HG03571 (cell line): Measurements from ENCODE around the gene DNTT.

Experiments
- ATAC-seq: cut with Tn5 transposase; IDR thresholded peaks from one replicate; pipeline ENCODE4 v1.9.1; 2021; ENCODE audit not compliant: unreplicated experiment

The DNTT gene

DNA sequence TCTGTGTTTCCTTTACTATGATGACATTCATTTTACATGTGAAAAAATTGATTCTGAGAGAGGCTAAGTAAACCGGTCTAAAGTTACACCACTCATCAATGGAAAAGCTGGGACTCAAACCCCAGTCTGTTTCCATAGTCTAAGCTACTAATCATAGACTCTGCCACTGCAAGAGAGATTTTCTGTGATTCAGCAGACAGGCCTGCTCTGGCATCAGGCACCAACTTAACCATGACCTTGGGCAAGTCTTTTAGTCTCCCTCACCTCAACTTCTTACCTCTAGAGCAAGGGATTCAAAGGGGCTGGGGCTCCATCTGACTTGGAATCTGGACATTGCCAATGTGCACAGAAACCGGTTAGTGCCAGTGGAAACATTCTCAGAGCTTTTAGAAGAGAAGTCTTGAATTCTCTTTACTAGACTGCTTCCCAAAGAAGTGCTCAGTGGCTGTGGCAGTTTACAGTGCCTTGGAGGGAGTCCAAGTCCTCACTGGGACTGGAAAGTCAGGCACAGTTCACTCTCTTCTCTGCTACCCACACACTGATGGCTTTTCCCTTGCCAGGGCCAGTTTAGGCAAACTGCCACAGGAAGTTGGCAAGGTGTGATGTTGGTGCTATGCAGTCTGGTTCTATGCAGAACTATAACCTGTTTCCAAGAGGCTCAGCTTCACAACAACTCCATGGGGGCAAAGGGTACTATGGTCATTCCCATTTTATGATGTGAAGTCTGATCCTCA, 28.4 kb upstream of the DNTT start:
- ATAC-seq, result no peak

- ATAC-seq, result no peak
Measured at GRCh38 chr10:96276426-96276825, 27.8 kb upstream of the DNTT start.

DNA sequence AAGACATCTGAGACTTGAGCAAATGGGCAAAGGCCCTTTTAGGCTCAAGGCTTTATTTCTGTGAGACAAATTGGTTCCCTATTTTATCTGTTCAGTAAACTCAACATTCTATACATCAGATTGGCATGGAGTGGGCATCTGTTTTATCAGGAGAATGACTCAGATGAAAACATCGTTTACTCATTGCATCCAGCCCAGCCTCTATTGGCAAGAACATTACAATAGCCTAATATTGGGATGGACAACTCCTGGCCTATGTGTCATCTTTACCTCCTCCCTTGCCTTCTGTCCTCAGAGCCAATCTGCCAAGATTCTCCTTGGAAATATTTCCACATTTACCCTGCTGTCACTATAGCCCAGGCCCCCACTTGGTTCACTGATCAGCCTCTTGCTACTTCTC, 27.4 kb upstream of the DNTT start:
- ATAC-seq, result no peak

DNA sequence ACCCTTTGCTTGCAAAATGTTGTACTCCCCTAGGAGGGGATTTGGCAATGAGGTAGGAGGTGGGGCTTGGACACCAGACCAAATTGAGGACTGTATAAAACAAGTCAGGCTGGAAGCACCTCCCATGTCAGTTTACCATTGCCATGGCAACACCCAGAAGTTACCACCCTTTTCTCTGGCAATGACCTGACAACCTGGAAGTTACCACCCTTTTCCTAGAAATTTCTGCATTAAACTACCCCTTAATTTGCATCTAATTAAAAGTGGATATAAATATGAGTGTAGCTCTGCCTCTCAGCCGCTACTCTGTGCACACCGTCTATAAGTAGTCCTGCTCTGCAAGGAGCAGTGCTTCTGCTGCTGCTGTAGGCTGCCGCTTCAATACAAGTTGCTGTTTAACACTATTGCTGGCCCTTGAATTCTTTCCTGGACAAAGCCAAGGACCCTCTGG, 25.0 kb upstream of the DNTT start:
- no peak for ATAC-seq

DNA sequence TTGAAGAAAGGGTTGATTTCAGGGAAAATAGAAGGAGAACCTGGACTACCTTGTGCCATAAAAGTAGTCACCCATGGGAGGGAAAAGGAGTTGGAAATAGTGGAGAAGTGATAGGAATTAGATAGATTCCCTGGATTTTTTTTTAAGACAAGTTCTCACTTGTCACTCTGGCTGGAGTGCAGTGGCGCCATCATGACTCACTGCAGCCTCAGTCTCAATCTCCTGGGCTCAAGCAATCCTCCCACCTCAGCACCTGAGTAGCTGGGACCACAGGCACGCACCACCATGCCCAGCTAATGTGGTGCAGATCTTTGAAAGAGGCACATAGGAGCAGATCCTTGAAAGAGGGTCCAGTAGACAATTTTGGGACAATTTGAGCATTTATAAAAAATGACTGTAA, 23.4 kb upstream of the DNTT start:
- ATAC-seq, result no peak

- no peak for ATAC-seq
Measured at GRCh38 chr10:96281444-96282029, 22.7 kb upstream of the DNTT start.

- no peak for ATAC-seq
Measured at GRCh38 chr10:96283351-96283750, 20.9 kb upstream of the DNTT start.

DNA sequence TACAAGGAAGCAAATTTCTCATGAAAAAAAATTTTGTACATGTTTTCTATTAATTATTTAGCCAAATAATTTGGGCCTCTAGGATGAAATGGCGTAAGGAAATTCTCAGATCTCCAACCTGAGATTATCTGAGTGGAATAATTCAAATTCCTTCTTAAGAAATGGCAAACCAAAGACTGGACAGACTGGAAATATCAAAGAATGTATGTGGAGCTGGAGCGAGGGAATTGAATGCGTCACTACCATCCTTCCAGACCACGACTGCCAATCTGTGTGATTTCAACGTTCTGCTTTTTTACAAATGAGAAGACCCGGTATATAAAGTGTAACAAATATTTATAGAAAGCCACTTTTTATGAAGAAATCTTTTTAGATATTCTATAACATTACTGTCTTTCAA, 20.5 kb upstream of the DNTT start:
- ATAC-seq, result no peak

GRCh38 chr10:96285331-96285752, 18.9 kb upstream of the DNTT start:
- ATAC-seq, result no peak

- peak; percentile 60 for ATAC-seq
Measured at GRCh38 chr10:96287392-96288105, 16.7 kb upstream of the DNTT start.

DNA sequence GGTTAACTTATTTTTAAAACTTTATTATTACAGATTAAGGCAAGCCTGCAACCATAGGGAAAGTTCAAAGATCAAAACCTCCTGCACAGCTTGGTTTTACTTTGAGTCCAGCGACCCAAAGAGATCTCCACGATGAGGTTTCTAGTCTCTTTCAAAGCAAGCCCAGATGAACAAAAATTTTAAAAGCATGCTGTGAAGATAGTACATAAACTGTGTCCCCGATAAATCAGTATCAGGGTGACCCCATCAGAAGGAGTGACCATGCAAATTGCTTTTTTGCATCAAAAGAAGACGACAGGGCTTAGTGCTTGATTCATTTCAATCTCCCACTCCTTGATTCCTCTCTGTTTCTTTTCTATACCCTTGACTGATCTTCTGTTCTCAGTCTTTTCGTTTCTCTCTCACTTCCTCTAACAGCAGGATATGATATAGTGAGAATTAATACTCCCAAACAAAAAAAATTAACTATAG, 16.0 kb upstream of the DNTT start:
- ATAC-seq, result peak; percentile 56

DNA sequence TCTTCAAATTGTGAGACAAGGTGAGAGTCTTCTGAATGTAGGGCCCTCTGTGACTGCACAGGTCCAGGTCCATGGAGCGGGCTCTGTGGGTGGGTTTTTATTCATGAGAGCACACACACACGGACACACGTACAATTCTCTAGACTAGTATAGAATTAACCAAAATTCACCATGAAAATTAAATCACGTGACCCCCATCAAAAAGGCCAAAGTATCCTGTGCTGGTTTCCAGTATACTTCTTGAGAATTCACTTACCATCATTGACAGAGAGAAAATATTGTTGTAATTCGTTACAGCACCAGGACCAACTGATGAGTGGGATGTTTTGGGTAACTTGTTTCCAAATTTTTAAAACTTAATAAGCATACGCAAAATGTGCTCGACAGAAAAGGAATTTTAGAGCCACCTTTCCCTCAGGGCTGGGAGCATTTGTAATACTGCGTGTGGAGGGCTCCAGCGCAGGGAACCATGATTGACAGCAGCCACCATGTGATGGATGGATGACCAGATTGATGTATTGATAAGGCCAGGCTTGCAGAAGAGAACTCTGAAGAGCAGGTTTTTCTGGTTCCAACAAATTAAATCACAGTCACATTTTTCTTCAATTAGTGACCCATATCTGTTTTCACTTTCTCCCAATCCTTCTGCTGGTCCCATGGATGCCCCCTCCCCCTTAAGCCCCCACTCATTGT, 14.9 kb upstream of the DNTT start:
- ATAC-seq, result no peak

- ATAC-seq, result no peak
Measured at GRCh38 chr10:96290368-96291133, 13.7 kb upstream of the DNTT start.

GRCh38 chr10:96292971-96293920, 11.0 kb upstream of the DNTT start:
- ATAC-seq, result peak; percentile 44

DNA sequence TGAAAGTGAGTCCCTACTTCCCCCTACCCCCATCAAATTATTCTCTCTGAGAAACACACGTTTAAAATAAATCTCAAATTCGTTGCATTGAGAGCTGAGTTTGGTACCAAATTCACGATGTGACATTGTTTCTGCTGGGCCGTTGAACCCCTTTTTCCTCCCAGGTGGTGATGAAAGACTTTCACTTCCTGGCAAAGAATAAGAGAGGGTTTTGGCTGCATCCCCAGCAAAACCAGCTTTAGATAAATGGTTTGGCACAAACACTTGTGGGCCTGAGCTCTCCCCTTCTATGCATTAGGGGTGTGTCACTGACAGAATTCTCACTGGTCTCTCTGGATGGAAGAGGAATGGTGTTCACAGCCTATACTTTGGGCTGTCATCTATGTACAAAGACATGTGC, 8.8 kb upstream of the DNTT start:
- no peak for ATAC-seq

DNA sequence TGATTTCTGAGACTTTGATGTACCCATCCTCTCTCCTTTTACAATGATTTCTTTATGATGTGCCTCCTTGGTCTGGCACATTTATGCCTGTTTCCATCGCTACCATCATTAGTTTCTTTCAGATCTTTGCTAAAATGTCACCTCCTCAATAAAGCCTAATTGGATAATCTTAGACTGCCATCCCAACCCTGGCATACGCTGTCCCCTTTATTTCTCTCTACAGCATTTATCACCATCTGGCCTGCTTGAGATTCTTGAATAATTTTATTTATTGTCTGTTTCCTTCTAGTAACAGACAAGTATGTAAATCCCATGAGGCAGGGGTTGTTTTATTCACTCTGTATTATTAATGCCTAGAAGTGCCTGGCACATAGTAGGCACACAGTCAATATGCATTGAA, 6.7 kb upstream of the DNTT start:
- no peak for ATAC-seq

DNA sequence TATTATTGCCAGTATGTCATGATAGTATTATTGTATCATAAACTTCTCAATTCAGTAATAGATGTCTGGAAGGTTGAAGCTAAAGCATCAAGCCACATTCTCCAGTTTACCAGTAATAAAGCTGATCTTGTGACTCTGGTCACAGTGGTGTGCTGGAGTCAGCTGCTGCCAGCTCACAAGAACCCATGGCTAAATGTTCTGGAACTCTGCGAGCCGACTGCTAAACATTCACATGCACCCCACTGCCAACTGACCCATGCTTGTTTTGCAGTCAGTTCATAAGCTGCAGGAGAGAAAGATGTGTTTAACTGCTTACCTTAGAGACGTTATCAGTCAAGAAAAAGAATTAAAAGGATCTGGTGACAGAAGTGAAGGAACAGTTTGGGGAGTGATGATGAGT, 5.9 kb upstream of the DNTT start:
- ATAC-seq, result no peak

- no peak for ATAC-seq
Measured at GRCh38 chr10:96299383-96299782, 4.9 kb upstream of the DNTT start.

DNA sequence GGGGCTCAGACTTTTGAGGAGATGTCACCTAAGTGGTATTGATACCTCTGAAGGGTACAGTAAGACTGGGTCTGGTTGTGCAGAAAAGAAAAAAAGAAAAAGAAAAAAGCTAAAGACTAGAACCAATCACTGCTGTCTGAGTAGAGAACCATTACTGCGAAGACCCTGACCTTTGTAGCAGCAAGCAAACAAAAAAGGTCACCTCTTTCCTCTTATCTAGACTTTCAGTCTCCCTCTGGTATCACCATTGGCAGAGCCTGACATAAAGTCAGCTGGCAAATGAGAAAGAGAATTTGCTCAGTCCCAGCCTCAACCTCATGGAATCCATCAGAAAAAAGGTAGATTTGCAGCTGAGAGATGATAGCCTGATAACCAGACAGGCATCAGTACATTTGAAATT, 2.6 kb upstream of the DNTT start:
- ATAC-seq, result no peak

GRCh38 chr10:96305019-96305418, 785 bp downstream of the DNTT start:
- ATAC-seq, result no peak
